ENCODE results near the gene NFKBIZ.

NFKBIZ gene

GRCh38 chr3:101824702-101825101 is 24.6 kb upstream of the NFKBIZ start:
- no peak for DNase-seq

- DNase-seq: no peak
Observed at GRCh38 chr3:101825904-101826445, 23.3 kb upstream of the NFKBIZ start.

GRCh38 chr3:101827211-101828174 is 21.8 kb upstream of the NFKBIZ start:
- DNase-seq: peak; percentile 86

- no peak for DNase-seq
Observed at GRCh38 chr3:101828276-101828675, 21.0 kb upstream of the NFKBIZ start.

- DNase-seq: no peak
Observed at GRCh38 chr3:101828691-101829436, 20.4 kb upstream of the NFKBIZ start.

- DNase-seq: no peak
Observed at GRCh38 chr3:101829437-101829830, 19.9 kb upstream of the NFKBIZ start.

GRCh38 chr3:101829874-101830273 is 19.4 kb upstream of the NFKBIZ start:
- no peak for DNase-seq

GRCh38 chr3:101833446-101833974 is 15.8 kb upstream of the NFKBIZ start:
- DNase-seq: no peak

- no peak for DNase-seq
Observed at GRCh38 chr3:101835676-101836075, 13.6 kb upstream of the NFKBIZ start.

GRCh38 chr3:101836160-101836559 is 13.2 kb upstream of the NFKBIZ start:
- DNase-seq: no peak

- DNase-seq: no peak
Observed at GRCh38 chr3:101836652-101837598, 12.4 kb upstream of the NFKBIZ start.

- DNase-seq: no peak
Observed at GRCh38 chr3:101838691-101839090, 10.6 kb upstream of the NFKBIZ start.

GRCh38 chr3:101840066-101840465 is 9.2 kb upstream of the NFKBIZ start:
- DNase-seq: no peak

GRCh38 chr3:101842245-101842934 is 6.9 kb upstream of the NFKBIZ start:
- DNase-seq: no peak

- no peak for DNase-seq
Observed at GRCh38 chr3:101842935-101843330, 6.4 kb upstream of the NFKBIZ start.

- no peak for DNase-seq
Observed at GRCh38 chr3:101845425-101845824, 3.9 kb upstream of the NFKBIZ start.

- DNase-seq: no peak
Observed at GRCh38 chr3:101846709-101847108, 2.6 kb upstream of the NFKBIZ start.

- no peak for DNase-seq
Observed at GRCh38 chr3:101847328-101847727, 2.0 kb upstream of the NFKBIZ start.

GRCh38 chr3:101848326-101848725 is 988 bp upstream of the NFKBIZ start:
- DNase-seq: peak; percentile 12

- DNase-seq: no peak
Observed at GRCh38 chr3:101849714-101850245, 466 bp downstream of the NFKBIZ start.
